ENCODE measurements around the gene NUDT1. TPM values are rescaled to one million over a fixed set of nuclear protein-coding genes. Genes with fewer than 3 reads are reported as not detected.

Gene NUDT1
- total RNA-seq, 2 experiments from 2014 or later, result 12.8 to 13.0 TPM

DNA sequence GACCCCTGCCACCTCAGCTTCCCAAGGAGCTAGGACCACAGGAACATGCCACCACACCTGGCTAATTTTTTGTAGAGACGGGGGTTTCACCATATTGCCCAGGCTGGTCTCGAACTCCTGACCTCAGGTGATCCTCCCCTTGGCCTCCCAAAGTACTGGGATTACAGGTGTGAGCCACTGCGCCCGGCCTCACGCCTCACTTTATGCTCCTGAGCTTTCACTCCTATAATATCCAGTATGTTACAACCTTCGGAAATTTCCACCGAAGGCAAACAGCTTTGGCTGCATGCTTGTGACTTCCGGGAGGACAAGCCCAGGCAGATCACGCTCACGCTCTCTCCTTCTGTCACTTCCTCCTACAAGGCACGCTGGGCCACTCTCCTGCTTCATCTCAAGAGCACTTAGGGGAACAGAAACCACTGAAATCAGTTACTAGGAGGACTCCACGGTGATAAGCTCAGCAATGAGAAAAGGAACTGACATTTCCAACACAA lies 4.9 kb upstream of the NUDT1 start:
- Histone ChIP-seq H3K36me3 (ENCODE audit: insufficient read depth, low read length) (peaks cover 38% of the 10 kb centered on the region), H3K27ac (ENCODE audit: low read depth in 1 of 2, low read length in 2 of 2) (no peak overlapping the region), H3K4me1 (ENCODE audit: insufficient read depth, low read length) (peaks cover 28% of the 10 kb centered on the region), H3K9me3 (ENCODE audit: control insufficient read depth in 1 of 2, insufficient read depth in 1 of 2, low read length in 2 of 2) (no peaks in the 10 kb centered on the region), H3K4me3 (ENCODE audit: low read length) (no peak overlapping the region), H3K27me3 (ENCODE audit: control insufficient read depth in 1 of 2, insufficient read depth in 2 of 2, low read length in 2 of 2) (no peaks in the 10 kb centered on the region)
- DNase-seq, result peak in 3 of 14 experiments; percentile 24 to 73 (median 63)
- POLR2A ChIA-PET, result no interaction called here
- peak overlapping the region; percentile 48 for H3K4me3 Mint-ChIP-seq
- peaks cover 55% of the 10 kb centered on the region for H3K36me3 Mint-ChIP-seq (ENCODE audit: low read depth)
- intact Hi-C loops (cut with DNase I, micrococcal nuclease), result no loop called here
- no peaks in the 10 kb centered on the region for H3K27me3 Mint-ChIP-seq
- peak overlapping the region; percentile 9 for H3K27ac Mint-ChIP-seq
- peaks cover 23% of the 10 kb centered on the region for H3K4me1 Mint-ChIP-seq (ENCODE audit: low read depth)
- TF ChIP-seq, protein P1, sequence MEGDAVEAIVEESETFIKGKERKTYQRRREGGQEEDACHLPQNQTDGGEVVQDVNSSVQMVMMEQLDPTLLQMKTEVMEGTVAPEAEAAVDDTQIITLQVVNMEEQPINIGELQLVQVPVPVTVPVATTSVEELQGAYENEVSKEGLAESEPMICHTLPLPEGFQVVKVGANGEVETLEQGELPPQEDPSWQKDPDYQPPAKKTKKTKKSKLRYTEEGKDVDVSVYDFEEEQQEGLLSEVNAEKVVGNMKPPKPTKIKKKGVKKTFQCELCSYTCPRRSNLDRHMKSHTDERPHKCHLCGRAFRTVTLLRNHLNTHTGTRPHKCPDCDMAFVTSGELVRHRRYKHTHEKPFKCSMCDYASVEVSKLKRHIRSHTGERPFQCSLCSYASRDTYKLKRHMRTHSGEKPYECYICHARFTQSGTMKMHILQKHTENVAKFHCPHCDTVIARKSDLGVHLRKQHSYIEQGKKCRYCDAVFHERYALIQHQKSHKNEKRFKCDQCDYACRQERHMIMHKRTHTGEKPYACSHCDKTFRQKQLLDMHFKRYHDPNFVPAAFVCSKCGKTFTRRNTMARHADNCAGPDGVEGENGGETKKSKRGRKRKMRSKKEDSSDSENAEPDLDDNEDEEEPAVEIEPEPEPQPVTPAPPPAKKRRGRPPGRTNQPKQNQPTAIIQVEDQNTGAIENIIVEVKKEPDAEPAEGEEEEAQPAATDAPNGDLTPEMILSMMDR (IDR thresholded peaks at IDR 0.05), result no peak
- ATAC-seq (ENCODE audit: poor library complexity), result no peak
- H3K9me3 Mint-ChIP-seq, result no peaks in the 10 kb centered on the region
- CTCF ChIA-PET, result no interaction called here

DNA sequence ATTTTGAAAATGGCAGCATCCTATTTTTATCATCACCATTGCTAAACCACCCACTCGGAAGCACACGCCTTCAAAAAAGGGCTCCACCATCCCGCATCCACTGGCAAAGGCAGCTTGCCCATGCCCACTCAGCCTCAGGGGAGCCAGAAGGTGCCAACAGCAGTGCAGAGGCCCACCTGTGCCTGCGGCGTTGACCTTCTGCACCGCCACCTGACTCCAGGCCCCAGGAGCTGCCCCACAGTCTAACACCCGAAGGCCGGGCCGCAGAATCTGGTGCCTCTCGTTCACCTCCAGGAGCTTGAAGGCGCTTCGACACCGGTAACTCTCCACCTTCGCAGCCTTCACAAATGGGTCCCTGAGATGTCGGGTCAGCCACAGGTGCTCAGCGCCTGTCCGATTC lies 2.8 kb upstream of the NUDT1 start:
- Histone ChIP-seq H3K36me3 (ENCODE audit: insufficient read depth, low read length) (peaks cover 38% of the 10 kb centered on the region), H3K27ac (ENCODE audit: low read depth in 1 of 2, low read length in 2 of 2) (no peak overlapping the region), H3K4me1 (ENCODE audit: insufficient read depth, low read length) (peaks cover 26% of the 10 kb centered on the region), H3K9me3 (ENCODE audit: control insufficient read depth in 1 of 2, insufficient read depth in 1 of 2, low read length in 2 of 2) (no peaks in the 10 kb centered on the region), H3K27me3 (ENCODE audit: control insufficient read depth in 1 of 2, insufficient read depth in 2 of 2, low read length in 2 of 2) (no peaks in the 10 kb centered on the region), H3K4me3 (ENCODE audit: low read length) (no peak overlapping the region)
- ATAC-seq (ENCODE audit: poor library complexity) (no peak), DNase-seq (no peak)
- CTCF ChIA-PET, result no interaction called here
- no peaks in the 10 kb centered on the region for H3K9me3 Mint-ChIP-seq
- TF ChIP-seq, protein P1 (IDR thresholded peaks at IDR 0.05), result no peak
- no peak overlapping the region for H3K27ac Mint-ChIP-seq
- POLR2A ChIA-PET, result no interaction called here
- peaks cover 24% of the 10 kb centered on the region for H3K4me1 Mint-ChIP-seq (ENCODE audit: low read depth)
- H3K36me3 Mint-ChIP-seq (ENCODE audit: low read depth), result peaks cover 51% of the 10 kb centered on the region
- H3K4me3 Mint-ChIP-seq, result peak overlapping the region; percentile 34
- intact Hi-C loops (cut with DNase I, micrococcal nuclease), result no loop called here
- no peaks in the 10 kb centered on the region for H3K27me3 Mint-ChIP-seq

DNA sequence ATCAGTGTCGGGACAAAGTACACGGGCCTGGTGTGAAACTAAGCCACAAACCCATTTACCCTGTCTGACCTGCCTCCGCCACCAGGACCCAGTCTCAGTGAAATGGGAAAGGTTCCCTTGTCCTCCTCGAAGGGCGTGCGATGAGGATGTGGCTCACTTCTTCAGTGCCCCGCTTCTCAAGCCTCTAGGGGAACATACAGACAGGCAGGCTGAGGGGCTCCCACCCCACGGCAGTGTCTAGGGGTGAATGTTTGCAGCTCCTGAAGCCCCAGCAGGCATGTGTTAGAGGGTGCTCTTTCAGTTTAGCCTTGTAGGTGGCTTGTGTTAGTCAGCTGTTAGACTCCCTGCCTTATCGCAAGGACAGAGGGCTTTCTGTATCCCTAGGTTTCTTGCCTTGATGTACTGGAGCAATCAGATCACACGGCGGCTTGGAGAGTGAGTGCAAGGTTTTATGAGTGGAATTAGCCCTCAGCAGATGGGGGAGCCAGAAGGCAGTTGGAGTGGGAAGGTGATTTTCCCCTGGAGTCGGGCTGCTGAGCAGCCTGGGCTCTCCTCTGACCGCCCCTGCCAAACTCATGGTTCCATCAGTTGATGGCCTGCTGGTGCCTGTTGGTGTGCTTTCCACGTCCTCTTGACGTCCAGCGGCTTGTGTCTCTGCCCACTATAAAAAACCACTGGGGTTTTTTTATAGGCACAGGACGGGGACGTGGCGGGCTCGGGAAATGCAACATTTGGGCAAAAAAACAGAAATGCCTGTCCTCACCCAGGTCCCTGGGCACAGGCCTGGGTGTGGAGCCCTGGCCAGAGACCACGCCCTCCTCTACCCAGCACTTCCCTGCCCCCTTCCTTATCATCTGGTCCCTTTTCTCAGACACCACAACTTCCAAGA lies 759 bp downstream of the NUDT1 start:
- Histone ChIP-seq H3K9me3 (ENCODE audit: control insufficient read depth in 1 of 2, insufficient read depth in 1 of 2, low read length in 2 of 2) (no peaks in the 10 kb centered on the region), H3K27me3 (ENCODE audit: control insufficient read depth in 1 of 2, insufficient read depth in 2 of 2, low read length in 2 of 2) (no peaks in the 10 kb centered on the region), H3K4me1 (ENCODE audit: insufficient read depth, low read length) (peaks cover 26% of the 10 kb centered on the region), H3K36me3 (ENCODE audit: insufficient read depth, low read length) (peaks cover 15% of the 10 kb centered on the region), H3K4me3 (ENCODE audit: low read length) (peak overlapping the region; percentile 94), H3K27ac (ENCODE audit: low read depth in 1 of 2, low read length in 2 of 2) (peak overlapping the region; percentile 28 to 46)
- ChIA-PET CTCF (interaction anchor here (1.5 to 2.2 kb wide), 2 partner anchors 11 to 105 kb away, joined by 3 to 7 read pairs; no protein-coding TSS in a partner anchor), POLR2A (interaction anchor here (1.1 to 2.5 kb wide), 5 partner anchors 10 to 302 kb away, joined by 3 to 12 read pairs (median 7); partner anchors contain the start of genes EIF3B and MAD1L1)
- H3K36me3 Mint-ChIP-seq (ENCODE audit: low read depth), result peaks cover 32% of the 10 kb centered on the region
- peak; percentile 54 for ATAC-seq (ENCODE audit: poor library complexity)
- peak overlapping the region; percentile 95 for H3K4me3 Mint-ChIP-seq
- peak in 2 of 14 experiments; percentile 38 to 47 for DNase-seq
- H3K9me3 Mint-ChIP-seq, result no peaks in the 10 kb centered on the region
- peak overlapping the region; percentile 88 for H3K27ac Mint-ChIP-seq
- TF ChIP-seq, protein P1 (IDR thresholded peaks at IDR 0.05), result no peak
- peaks cover 17% of the 10 kb centered on the region for H3K4me1 Mint-ChIP-seq (ENCODE audit: low read depth)
- H3K27me3 Mint-ChIP-seq, result no peaks in the 10 kb centered on the region
- intact Hi-C loops (cut with DNase I, micrococcal nuclease), result loop anchor here in 1 of 2 experiments (5.0 to 10.0 kb wide), 2 partner anchors 160 to 738 kb away; partner anchors contain the start of genes CHST12 and INTS1
